ENCODE data around the gene CCDC8.

DNA sequence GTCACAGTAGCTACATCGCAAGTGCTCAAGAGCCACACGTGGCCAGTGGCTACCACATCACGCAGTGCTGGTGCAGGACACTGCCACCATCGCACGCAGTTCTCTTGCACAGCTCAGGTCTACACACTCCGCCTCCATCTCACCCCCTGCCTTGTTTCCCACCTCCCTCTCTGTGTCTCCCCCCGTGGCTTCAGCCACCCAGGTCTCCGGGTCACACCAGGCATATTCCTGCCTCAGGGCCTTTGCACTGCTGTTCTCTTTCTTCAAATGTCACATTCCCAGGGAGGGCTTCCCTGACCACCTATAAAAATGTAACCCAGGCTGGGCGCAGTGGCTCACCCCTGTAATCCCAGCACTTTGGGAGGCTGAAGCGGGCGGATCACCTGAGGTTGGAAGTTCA, 10.6 kb downstream of the CCDC8 start:
- TF ChIP-seq, protein P1, sequence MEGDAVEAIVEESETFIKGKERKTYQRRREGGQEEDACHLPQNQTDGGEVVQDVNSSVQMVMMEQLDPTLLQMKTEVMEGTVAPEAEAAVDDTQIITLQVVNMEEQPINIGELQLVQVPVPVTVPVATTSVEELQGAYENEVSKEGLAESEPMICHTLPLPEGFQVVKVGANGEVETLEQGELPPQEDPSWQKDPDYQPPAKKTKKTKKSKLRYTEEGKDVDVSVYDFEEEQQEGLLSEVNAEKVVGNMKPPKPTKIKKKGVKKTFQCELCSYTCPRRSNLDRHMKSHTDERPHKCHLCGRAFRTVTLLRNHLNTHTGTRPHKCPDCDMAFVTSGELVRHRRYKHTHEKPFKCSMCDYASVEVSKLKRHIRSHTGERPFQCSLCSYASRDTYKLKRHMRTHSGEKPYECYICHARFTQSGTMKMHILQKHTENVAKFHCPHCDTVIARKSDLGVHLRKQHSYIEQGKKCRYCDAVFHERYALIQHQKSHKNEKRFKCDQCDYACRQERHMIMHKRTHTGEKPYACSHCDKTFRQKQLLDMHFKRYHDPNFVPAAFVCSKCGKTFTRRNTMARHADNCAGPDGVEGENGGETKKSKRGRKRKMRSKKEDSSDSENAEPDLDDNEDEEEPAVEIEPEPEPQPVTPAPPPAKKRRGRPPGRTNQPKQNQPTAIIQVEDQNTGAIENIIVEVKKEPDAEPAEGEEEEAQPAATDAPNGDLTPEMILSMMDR (IDR thresholded peaks at IDR 0.05): no peak
- TF ChIP-seq ZFX (IDR thresholded peaks at IDR 0.05; ENCODE audit: borderline replicate concordance): no peak
